Bone marrow (tissue), 2 donors: ENCODE results near the gene ABCA4.

Experiments used
- DNase-seq, 2 donors: peaks; one replicate each; lab custom pipeline; 2025; lab: John Stamatoyannopoulos, UW

The ABCA4 gene

DNA sequence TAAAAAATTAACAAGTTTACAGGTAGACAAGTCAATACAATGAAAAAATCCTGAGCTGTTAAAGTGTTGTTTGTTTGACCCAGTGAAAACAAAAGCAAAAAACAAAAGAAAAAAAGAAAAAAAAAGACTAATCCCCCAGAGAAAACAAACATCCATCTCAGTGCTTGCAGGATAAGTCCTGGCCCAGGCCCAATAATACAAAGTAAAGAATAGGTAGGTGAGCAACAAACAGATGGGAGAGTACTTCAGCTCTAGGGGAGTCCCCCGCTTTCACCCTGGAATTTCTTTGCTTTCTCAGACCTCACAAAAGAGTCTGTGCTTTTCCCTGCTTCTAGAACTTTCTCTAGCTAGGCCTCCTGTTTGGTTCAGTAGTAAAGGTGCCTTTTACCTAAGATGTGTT is 70.3 kb downstream of the ABCA4 start:
- DNase-seq = no peak

DNA sequence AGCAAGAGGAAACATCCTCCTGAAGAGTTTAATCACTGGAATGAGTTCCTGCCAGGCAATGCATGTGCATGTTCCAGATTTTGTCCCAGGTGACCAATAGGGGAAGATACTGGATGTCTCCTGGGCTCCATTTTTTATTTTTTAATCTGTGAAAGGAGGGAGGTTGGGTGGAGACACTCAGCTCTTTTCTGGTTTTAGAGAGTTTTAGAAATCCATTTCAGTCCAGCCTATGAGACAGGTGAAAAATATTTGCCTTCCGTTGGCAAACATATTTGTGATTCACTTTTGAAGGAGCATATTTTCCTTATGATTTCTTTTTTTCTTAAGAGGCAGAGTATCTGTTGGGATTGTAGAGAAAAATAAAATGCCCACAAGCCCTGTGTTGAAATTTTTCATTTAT is 70.7 kb downstream of the ABCA4 start:
- DNase-seq = no peak

DNA sequence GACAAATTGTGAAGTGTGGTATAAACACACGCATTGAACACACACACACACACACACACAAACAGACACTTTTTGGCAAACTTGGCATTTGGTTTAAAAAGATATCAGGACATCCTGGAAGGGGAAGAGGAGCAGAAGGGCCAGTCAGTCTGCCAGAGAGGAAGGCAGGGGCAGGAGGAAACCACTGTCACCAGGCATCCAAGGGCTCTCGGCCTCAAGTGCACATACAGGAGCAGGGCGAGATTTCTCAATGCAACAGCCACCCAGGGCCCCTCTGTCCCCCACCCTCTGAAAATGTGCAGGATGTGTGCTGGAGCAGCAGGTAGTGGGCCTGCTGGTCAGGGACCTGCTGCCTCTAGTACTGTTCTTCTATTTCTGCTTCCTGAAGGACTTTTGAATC is 71.2 kb downstream of the ABCA4 start:
- no peak for DNase-seq

DNA sequence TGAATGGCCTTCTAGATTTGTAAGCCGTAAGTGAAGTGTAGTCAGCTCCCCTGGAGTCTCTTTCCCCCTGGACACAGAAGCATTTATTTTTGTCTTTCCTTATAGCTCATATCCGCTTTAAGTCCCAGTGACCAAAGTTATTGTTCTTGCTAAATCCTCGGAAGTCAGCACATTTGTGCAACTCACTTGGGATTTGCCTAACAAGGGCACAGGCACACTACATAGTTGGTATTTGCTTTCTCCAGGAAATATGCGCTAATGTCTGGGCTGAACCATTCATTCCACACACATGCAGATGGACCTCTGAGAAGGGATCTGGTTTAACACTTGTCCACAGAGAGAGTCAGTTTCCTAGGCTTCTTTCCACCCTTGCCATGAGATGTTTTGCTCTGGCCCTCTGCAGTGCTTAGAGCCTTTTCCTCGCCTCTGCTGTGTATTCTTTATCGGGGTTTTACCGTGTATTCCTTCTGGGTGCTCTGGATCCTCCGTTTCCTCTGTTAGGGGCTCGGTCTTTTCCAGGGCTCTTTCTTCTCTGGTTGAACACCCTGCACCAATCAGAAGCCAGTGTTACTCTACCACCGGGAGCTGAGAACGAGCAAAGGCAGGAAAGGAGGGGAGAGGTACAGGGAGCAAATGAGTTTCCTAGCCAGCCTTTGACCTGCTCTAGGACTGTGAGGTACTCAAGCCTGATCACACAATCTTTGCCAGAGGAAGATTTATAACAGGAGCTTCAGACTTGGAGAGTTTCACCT is 72.4 kb downstream of the ABCA4 start:
- no peak for DNase-seq

DNA sequence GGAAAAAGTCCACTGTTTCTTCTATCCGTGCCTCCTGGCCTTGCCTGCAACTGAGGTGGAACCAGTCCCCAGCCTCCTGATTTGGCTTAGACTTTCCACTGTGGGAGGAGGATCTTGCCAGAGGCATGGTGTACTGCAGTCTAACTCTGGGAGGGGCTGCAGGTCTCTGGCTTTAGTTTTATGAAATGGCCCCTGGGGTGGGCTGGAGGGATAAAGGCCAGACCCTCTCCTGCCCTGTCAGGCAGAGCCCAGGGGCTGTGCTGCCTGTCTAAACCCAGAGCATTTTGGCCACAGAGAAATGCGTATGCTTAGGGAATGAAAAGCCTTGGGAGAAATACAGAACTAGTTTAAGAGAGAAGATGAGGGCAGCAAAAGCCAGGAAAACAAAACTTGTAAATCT is 73.0 kb downstream of the ABCA4 start:
- no peak for DNase-seq

DNA sequence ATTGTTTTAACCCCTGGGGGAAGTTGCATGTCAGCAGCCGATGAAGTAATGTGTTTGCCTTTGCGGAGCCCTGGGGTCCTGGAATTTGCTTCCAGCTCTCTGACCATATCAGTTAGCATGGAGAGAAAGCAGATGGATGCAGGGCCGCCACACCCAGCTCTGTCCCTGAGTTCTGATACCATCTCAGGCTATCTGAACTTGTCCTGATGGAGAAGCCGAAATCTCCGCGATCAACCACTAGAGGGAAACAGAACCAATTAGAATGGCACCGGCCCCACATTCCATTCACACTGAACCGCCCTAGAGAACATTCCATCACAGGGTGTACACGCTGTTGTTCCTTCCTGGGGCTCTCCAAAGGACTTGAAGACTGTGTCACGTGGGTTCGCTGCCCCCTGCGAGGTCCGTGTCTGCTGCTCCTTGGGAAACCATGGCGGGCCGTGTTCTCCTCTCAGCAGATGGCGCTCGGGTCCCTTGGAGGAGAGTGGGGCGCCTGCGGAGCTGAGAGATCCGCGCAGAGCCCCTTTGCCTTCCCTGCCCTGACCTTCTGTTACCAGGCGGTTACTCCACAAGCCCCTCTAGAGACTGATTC is 75.4 kb downstream of the ABCA4 start:
- peak; percentile 14 to 20 for DNase-seq

DNA sequence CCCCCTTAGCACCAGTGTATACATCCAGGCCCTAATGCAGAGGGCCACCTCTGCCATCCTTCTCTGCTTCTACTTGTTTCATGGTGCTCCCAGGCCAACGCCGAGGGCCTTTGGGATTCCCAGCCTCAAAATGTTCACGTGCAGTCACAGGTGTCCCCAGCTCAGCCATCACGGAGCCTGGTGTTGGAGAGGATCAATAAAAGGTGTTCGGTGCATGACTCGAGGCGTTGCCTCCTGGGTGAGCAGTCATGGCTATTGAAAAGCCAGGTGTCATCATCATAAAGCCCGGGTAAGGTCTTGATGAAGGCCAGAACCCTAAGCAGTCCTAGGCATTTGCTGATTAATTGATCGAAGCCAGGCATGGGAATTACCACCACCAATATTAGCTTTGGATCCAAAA is 76.1 kb downstream of the ABCA4 start:
- DNase-seq = no peak

DNA sequence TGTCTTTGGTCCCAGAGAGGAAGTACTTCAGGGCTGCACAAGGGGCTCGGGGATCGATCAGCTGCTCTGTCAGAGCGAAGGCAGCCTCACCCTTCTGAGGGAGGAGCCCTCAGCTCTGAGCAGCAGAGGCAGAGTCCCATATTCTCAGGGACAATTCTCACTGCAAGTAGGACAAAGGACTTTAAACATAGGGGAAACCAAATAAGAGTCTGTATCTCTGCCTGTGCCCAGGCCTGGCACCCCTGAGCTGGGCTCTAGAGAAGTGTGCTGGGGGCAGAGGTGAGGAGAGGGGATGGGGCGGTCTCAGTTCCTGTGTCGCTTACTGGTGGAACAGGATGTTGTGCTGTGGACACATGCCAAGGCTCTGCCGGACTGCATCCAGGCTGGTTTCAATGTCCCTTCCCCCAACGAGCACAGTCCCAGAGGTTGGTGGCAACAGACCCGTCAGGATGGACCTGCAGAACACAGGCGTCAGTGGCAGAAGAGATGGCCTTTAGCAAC is 76.6 kb downstream of the ABCA4 start:
- DNase-seq = no peak

DNA sequence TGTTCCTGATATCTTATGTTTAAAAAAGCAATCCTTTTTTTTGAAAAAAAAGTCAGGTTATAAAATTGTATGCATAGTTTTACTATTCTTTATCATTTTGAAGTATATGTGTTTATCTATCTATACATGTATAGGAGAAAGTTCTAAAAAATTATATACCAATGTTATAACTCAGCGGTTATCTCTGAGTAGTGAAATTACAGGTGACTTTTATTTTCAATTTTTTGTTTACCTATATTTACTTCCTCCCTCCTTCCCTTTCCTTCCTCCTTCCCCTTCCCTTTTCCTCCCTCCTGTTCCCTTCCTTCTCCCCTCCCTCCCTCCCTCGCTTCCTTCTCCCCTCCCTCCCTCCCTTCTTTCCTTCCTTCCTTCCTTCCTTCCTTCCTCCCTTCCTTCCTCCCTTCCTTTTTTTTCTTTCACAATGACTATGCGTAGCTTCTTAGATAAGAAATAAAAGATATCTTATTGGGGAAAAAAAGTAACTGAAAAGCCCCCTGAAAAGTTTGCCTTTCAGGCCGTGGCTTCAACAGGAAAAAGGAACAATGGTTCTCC is 77.1 kb downstream of the ABCA4 start:
- DNase-seq = no peak

DNA sequence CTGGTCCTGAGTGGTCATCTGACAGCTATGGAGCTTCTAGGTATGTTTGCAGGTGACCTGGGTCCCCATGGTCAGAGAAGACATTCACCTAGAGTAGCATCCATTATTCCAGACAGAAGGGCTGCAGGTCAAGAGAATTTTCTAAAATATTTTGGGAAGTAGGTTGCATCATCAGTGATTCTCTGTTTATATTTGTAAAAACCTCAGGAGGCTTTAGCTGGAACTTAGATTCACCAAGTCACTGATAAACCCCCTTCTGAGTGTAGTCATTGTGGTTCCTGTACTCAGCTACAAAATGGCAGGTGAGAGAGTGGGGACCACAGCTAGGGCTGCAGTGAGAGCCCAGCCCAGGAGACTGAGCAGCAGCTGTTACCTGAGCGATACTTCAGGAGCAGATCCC is 78.6 kb downstream of the ABCA4 start:
- no peak for DNase-seq

DNA sequence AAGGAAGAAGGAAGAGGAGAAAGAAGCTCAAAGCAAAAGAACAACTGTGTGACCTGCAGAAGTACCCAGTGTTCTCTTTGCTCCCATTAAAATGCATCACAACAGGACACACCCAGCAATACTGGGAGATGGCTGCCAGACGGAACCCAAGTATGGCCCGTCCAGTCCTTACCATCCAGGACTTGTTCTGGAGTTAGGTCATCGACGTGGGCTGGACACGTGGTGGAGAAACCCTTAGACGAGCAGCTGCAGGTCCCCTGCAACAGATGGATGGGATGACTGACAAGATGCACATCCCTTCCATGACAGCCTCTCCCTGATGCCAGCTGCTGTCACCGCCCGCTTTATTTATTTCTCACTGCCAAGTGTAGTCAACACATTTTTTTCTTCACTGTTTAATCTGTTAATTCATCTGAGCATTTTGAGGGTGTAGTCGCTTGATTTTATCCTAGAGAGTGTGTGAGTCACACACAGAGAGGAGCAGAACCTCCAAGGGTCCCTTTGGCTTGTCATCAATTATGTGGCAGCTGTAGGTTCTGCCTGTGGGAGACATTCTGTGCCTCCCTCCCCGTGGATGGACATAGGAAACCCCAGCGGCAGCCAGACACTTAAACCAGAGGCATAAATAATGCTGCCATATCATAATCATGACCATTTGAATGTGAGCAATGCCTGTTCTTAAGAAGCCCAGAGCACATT is 80.9 kb downstream of the ABCA4 start:
- DNase-seq = no peak

DNA sequence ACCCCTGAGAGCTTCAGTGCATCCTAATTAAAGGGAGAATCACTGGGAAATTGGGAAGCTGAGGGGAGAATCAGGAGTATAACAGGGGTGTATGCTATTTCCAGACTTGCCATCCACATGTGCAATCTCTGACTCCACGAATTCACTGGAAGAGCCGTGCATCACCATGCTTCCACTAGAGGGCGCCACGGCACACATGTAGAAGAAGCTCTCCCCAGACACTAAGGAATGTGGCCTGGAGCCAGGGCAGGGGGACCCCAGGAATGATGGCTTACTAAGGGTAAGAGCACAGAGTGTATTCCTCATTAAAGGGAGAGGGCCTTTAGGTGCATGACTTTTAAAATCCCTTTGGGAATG is 81.5 kb downstream of the ABCA4 start:
- DNase-seq = peak in 1 of 2 donors; percentile 29

DNA sequence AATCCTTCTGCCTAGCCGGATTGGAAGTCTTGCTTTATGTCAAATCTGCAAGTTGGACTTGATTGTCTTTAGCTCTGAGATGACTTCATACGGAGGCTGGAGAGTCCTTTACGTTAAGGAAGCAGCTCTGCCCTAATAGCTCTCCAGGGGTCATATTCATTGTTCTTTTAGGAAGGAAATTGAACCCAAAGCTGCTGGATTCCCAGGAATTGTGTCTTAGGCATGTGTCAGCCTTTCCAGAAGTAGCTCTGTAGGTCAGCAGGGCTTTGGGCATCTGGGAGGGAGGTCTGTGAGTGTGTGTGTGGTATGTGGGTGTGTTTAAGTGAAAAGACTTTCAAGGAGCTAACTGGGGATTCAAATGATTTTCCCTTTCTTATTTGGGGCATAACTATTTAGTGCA is 82.4 kb downstream of the ABCA4 start:
- no peak for DNase-seq

DNA sequence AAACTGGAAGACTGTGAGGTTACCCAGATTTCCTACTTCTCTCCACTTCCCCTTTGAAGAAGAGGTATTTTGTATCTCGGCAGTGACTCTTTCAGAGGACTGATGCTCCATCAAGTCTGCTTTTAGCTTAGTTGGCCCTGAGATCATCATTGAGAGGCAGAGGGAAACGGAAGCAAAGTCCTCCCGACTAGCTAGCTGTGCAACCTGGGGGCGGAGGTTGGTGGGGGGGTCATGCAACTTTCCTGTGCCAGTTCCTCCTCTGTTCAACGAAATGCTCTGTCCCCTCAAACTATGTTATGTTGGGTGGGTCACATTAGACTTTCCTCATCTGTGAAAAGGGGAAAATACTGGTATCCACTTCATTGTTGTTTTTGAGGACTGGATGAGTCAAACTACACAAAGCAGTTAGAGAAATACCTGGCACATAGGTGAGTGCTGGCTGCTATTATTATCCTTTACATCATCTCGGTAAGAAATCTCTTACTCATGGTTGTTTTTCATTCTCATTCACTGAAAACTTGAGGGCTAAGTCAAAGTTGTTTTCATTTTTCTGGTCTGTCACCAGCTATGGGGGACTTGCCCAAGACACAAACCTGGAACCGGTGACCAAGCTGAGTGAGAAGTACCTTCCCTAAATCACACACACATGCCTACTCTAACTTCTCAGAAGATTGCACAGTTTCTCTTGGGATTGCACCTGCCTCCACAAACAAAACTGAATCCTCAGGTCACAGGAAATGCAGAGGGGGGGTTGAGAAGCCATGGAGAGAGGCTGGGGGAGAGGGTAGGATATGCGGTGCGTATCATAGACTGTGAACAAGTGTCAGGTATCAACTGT is 83.3 kb downstream of the ABCA4 start:
- DNase-seq = no peak

DNA sequence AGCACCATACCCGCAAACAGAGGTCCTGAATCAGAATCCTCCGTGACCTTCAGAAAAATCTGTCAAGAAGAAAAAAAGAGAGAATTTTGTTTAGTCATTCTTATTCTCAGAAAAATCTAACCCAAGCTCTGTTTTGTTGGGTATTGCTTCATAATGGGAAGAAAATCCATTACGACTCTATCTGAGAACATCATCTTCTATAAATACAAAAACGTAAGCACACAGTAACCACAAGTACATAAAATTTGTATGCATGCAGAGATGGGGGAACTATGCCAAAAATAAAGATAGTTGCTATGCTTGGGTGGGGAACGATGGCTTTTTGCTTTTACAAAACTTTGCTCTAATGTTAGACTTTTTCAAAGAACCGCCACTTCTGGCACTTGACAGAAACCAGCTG is 84.2 kb downstream of the ABCA4 start:
- DNase-seq = no peak

DNA sequence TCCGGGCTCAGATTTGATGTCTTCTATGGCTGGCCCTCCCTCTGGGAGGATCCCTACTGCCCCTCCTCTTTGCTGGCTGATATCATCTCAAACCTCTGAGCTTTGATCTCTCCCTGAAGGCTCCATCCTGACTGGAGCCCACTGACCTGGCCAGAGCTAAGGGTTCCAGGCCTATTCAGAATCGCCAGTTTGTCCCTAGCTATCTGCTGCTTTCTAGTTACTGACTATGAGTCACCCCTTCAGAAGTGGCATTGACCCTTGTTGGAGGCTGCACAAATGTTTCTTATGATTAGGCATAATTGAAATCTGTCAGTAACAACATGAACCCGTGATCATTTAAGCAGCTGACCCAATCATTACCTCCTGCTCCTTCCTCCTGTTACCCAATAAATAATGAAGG is 87.1 kb downstream of the ABCA4 start:
- no peak for DNase-seq

DNA sequence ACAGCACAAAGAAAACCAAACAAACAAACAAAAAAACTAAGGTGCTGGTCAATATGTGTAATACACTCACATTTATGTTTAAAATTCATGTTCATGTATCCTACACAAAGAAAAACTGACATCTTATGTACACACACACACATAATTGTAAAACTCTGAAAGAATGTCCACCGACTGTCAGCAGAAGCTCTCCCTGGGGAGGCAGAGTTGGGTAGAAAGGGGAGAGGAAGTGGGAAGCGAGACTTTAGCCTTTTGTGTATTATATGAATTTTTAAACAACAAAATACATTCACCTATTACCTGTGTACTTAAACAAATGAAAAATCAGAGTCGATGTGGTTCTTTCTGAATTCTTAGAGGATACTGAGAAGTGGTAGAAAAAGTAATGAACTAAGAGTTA is 88.3 kb downstream of the ABCA4 start:
- DNase-seq = no peak

DNA sequence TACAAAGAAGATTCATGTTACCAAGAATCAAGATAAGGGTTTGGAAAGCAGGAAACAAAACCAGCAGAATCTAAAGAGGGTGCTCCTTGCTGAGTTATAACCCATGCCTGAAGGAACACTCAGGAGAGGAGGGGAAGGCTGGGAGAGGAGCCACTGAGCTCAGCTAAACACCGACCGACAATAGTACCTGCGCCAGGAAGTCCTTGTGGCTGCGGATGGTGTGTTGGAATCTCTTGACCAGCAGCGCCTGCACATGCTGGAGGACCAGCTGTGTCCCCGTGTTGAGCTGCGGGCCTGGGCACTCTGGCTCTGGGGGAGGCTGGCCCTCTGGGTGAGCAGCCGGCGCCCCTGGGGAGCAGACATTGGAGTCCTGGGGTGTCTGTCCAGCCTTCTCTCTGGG is 89.4 kb downstream of the ABCA4 start:
- DNase-seq = no peak

DNA sequence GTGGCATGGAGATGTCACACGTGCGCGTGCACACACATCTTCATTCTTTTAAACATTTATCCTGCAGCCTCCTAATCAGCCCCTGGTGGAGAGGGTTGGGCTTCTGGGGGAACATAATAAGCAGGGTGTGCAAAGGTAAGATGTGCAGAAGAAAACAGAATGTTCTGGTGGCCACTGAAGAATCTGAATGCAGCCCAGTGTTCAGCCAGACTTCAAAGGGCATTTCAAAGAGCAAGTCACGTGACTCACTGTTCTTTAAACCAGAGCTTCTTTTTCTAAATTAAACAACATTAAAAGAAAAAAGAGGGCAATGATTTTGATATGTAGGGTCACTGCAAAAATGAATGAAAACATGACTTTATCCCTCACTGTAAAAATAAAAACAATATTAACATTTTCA is 89.8 kb downstream of the ABCA4 start:
- no peak for DNase-seq

DNA sequence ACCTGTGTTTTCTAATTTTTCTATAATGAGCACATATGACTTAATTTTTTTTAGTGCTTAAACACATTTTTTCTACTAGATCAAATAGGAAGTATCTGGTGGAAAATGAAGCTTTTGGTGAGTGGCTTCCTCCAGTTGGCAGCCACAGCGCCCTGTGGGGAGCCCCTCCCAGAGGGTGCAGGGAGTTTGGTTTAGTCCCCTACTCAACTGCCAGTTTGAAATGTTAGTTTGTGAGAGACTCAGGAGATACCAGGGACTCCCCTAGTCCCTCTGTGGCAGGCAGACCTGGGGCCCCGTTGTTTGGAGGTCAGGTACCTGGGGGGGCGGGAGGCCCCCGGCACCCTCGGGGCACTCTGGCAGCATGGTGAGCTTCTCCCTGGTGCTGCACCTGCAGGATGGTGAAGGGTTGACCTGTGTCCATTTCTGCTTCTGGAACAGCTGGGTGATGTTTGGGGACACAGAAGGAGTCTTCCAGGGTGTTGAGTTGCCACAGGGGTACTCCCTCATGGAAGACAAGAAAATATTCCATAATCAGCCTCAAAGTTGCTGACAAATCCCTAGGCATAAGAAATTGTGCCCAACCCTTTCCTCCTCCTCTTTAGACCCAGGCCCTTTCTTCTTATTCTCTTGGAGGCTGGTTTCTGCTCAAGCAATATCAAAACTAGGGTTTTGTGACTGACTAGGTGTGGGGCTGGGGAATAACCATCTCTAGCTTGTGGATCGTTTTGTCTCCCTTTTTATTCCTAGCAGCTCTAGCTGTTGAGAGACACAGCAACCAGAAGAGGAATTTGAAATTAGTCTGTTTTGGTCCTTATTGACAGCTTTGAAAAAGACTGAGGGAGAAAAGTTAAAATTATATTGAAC is 91.6 kb downstream of the ABCA4 start:
- no peak for DNase-seq
